Measurements from ENCODE around the gene ZKSCAN5. TPM values are rescaled to one million over a fixed set of nuclear protein-coding genes. Genes with fewer than 3 reads are reported as not detected.

Gene ZKSCAN5
- polyA plus RNA-seq, 3 donors = 1.6 to 2.9 (median 2.2) TPM

GRCh38 chr7:99465421-99465768, 39.1 kb upstream of the ZKSCAN5 start:
- Histone ChIP-seq H3K9me3 (replicated peaks in 1 of 2; ENCODE audit: control insufficient read depth in 1 of 2, insufficient read depth in 1 of 2, low read length in 2 of 2) (no peaks in the 10 kb centered on the region), H4K20me1 (ENCODE audit: insufficient read depth, low read length) (peaks cover 33% of the 10 kb centered on the region), H3K27me3 (ENCODE audit: control insufficient read depth in 2 of 2, insufficient read depth in 2 of 2, low read length in 2 of 2) (no peaks in the 10 kb centered on the region), H3K79me2 (ENCODE audit: insufficient read depth, low read length) (peaks cover 61% of the 10 kb centered on the region), H3K9ac (ENCODE audit: insufficient read depth, low read length, poor library complexity, severe bottlenecking) (peak overlapping the region; percentile 92), H3K27ac (ENCODE audit: low read depth in 1 of 2, low read length in 2 of 2) (peak overlapping the region; percentile 90 to 91), H2AFZ (ENCODE audit: insufficient read depth, low read depth, low read length, poor library complexity, severe bottlenecking) (peak overlapping the region; percentile 85), H3K36me3 (replicated peaks in 1 of 2; ENCODE audit: control insufficient read depth in 1 of 2, insufficient read depth in 2 of 2, low read length in 2 of 2) (peaks cover 7 to 25% of the 10 kb centered on the region in 2 donors), H3K4me2 (replicated peaks; ENCODE audit: extremely low read depth, low read length, poor library complexity, severe bottlenecking) (peak overlapping the region; percentile 94), H3K4me3 (replicated peaks in 1 of 3; ENCODE audit: low read depth in 2 of 3, low read length in 3 of 3) (peak overlapping the region; percentile 87 to 94 (median 87)), H3K4me1 (ENCODE audit: control insufficient read depth in 1 of 2, insufficient read depth in 2 of 2, low read length in 2 of 2) (peaks cover 14 to 23% of the 10 kb centered on the region in 2 donors)
- Mint-ChIP-seq H3K4me1 (peaks cover 12% of the 10 kb centered on the region), H3K27ac (peak overlapping the region; percentile 87 to 96 (median 94)), H3K27me3 (ENCODE audit: low read depth in 3 of 3) (peaks cover 11 to 17% (median 12%) of the 10 kb centered on the region in 3 donors), H3K4me3 (peak overlapping the region; percentile 85 to 91), H3K36me3 (peaks cover 10 to 31% of the 10 kb centered on the region in 2 donors), H3K9me3 (peaks cover 0 to 3% (median 0%) of the 10 kb centered on the region in 7 donors)
- TF ChIP-seq CTCF (IDR thresholded peaks at IDR 0.05) = no peak
- 6% methylated on average over 7 of the region's 9 CpGs for WGBS (ENCODE audit: insufficient coverage)
- no peak for DNase-seq
- intact Hi-C loops (cut with micrococcal nuclease) = no loop called here

DNA sequence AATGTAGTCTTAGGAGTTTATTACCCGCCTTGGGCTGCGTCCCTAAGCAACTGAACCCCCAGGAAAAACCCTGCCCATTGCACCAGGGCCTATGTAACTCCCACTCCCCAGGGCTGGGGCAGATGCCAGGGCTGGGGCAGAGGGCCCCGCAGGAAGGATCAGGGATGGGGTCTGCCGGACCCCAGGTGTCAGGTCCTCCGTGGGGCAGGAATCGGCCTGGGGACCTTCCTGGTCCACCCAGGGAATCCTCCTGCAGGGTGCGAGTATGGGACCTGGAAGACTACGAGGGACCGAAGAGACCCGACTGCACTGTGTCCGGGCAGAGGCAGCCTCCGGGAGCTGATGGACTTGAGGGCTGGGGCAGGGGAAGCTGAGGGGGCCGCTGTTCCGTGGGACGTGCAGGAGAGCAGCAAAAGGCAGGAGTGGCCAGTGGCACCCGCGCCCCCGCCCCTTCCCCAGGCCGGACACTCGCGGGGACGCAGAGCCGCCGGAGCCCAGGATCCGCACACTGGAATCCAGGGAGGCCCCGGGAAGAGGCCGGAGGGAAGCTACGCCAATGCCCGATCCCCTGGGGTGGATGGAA, 36.0 kb upstream of the ZKSCAN5 start:
- no peak for DNase-seq
- Histone ChIP-seq H3K79me2 (ENCODE audit: insufficient read depth, low read length) (peaks cover 38% of the 10 kb centered on the region), H3K9ac (ENCODE audit: insufficient read depth, low read length, poor library complexity, severe bottlenecking) (no peak overlapping the region), H3K4me1 (ENCODE audit: control insufficient read depth in 1 of 2, insufficient read depth in 2 of 2, low read length in 2 of 2) (peaks cover 16 to 30% of the 10 kb centered on the region in 2 donors), H3K27me3 (ENCODE audit: control insufficient read depth in 2 of 2, insufficient read depth in 2 of 2, low read length in 2 of 2) (no peaks in the 10 kb centered on the region), H3K9me3 (replicated peaks in 1 of 2; ENCODE audit: control insufficient read depth in 1 of 2, insufficient read depth in 1 of 2, low read length in 2 of 2) (no peaks in the 10 kb centered on the region), H3K27ac (ENCODE audit: low read depth in 1 of 2, low read length in 2 of 2) (no peak overlapping the region), H3K4me3 (replicated peaks in 1 of 3; ENCODE audit: low read depth in 2 of 3, low read length in 3 of 3) (no peak overlapping the region), H2AFZ (ENCODE audit: insufficient read depth, low read depth, low read length, poor library complexity, severe bottlenecking) (no peak overlapping the region), H3K36me3 (replicated peaks in 1 of 2; ENCODE audit: control insufficient read depth in 1 of 2, insufficient read depth in 2 of 2, low read length in 2 of 2) (peaks cover 0 to 6% of the 10 kb centered on the region in 2 donors), H4K20me1 (ENCODE audit: insufficient read depth, low read length) (peaks cover 4% of the 10 kb centered on the region), H3K4me2 (replicated peaks; ENCODE audit: extremely low read depth, low read length, poor library complexity, severe bottlenecking) (no peak overlapping the region)
- H3K36me3 Mint-ChIP-seq = peaks cover 5 to 9% of the 10 kb centered on the region in 2 donors
- H3K4me3 Mint-ChIP-seq = no peak overlapping the region
- H3K4me1 Mint-ChIP-seq = peaks cover 19% of the 10 kb centered on the region
- no peak for TF ChIP-seq CTCF (IDR thresholded peaks at IDR 0.05)
- peaks cover 15 to 24% (median 18%) of the 10 kb centered on the region in 3 donors for H3K27me3 Mint-ChIP-seq (ENCODE audit: low read depth in 3 of 3)
- no peak overlapping the region for H3K27ac Mint-ChIP-seq
- intact Hi-C loops (cut with micrococcal nuclease) = loop anchor here in 1 of 2 donors (2.0 kb wide), 1 partner anchor 60 kb away; the partner anchor contains the start of genes BUD31 and PDAP1
- peaks cover 0 to 3% (median 0%) of the 10 kb centered on the region in 7 donors for H3K9me3 Mint-ChIP-seq
- 90% methylated on average over 27 of the region's 29 CpGs for WGBS (ENCODE audit: insufficient coverage)

Data from CD14-positive monocyte (primary cell).